IMR-90 (cell line): Measurements from ENCODE around the gene TMEM209. TPM values are rescaled to one million over a fixed set of nuclear protein-coding genes. Genes with fewer than 3 reads are reported as not detected.

Experiments
- ATAC-seq: fragments of 200-7000 bp; cut with Tn5 transposase; 2 replicates; pipeline ENCODE4 v1.9.1; 2020; ENCODE audit warnings: low read depth, mild to moderate bottlenecking, moderate library complexity
- BruUV-seq: library from RNA; stranded (reverse); fragments of 400-500 nt; replicated peaks from 2 replicates; lab custom pipeline; 2021; lab: Mats Ljungman, UMichigan
- CTCF ChIA-PET: fragments of 300-600 bp; formaldehyde crosslinking; extraction: SDS; loops from one replicate; lab custom pipeline; 2021; ENCODE audit warnings: antibody characterized with exemption; lab: Yijun Ruan, JAX
- POLR2A ChIA-PET: fragments of 300-600 bp; sonication (Branson Sonifier 250); formaldehyde crosslinking; loops from one replicate; lab custom pipeline; 2022; ENCODE audit warnings: antibody characterized with exemption; ENCODE audit not compliant: unreplicated experiment; lab: Charles Lee
- DNase-seq: peaks from one replicate; pipeline ENCODE4 v3.0.0; 2013
- H2AFZ ChIP-seq: replicated peaks from 2 replicates; pipeline ENCODE3; 2013; ENCODE audit warnings: low read length, mild to moderate bottlenecking; ENCODE audit not compliant: poor library complexity
- H2AK5ac ChIP-seq: 2 replicates; pipeline ENCODE4 v1.6.1; 2013; ENCODE audit warnings: low read depth, low read length, inconsistent platforms
- H2AK9ac ChIP-seq: replicated peaks from 2 replicates; pipeline ENCODE3; 2013; ENCODE audit warnings: mild to moderate bottlenecking, low read depth, low read length, moderate library complexity; ENCODE audit not compliant: poor library complexity
- H2BK120ac ChIP-seq: 2 replicates; pipeline ENCODE4 v1.6.1; 2013; ENCODE audit warnings: low read depth, low read length, inconsistent platforms
- H2BK15ac ChIP-seq: 3 replicates; pipeline ENCODE4 v1.6.1; 2013; ENCODE audit warnings: low read depth, low read length, inconsistent platforms
- H2BK20ac ChIP-seq: 2 replicates; pipeline ENCODE4 v1.6.1; 2013; ENCODE audit warnings: low read depth, mild to moderate bottlenecking, inconsistent platforms, low read length, moderate library complexity
- H2BK5ac ChIP-seq: 2 replicates; pipeline ENCODE4 v1.6.1; 2013; ENCODE audit warnings: mild to moderate bottlenecking, low read depth, low read length, inconsistent platforms; ENCODE audit not compliant: poor library complexity, severe bottlenecking
- H3K14ac ChIP-seq: replicated peaks from 2 replicates; pipeline ENCODE4 v1.6.1; 2013; ENCODE audit warnings: low read depth, low read length, inconsistent platforms
- H3K18ac ChIP-seq: 2 replicates; pipeline ENCODE4 v1.6.1; 2013; ENCODE audit warnings: low read depth, low read length, control low read depth
- H3K23ac ChIP-seq: 2 replicates; pipeline ENCODE4 v1.6.1; 2013; ENCODE audit warnings: low read depth, low read length, inconsistent platforms
- H3K27ac ChIP-seq: 2 replicates; pipeline ENCODE4 v1.5.1; 2013; ENCODE audit warnings: mild to moderate bottlenecking, control low read depth, low read length; ENCODE audit not compliant: insufficient read depth
- H3K27me3 ChIP-seq: 2 replicates; pipeline ENCODE4 v1.6.1; 2013; ENCODE audit warnings: low read length; ENCODE audit not compliant: control insufficient read depth, insufficient read depth
- H3K36me3 ChIP-seq: 2 replicates; pipeline ENCODE4 v1.6.1; 2013; ENCODE audit warnings: low read length, mixed read lengths; ENCODE audit not compliant: control insufficient read depth, insufficient read depth
- H3K4ac ChIP-seq: 2 replicates; pipeline ENCODE4 v1.6.1; 2013; ENCODE audit warnings: low read depth, low read length, inconsistent platforms
- H3K4me1 ChIP-seq: 2 replicates; pipeline ENCODE4 v1.6.1; 2013; ENCODE audit warnings: low read length, mixed read lengths; ENCODE audit not compliant: control insufficient read depth, insufficient read depth
- H3K4me2 ChIP-seq: 2 replicates; pipeline ENCODE4 v1.6.1; 2013; ENCODE audit warnings: low read depth, mild to moderate bottlenecking, control low read depth, low read length, moderate library complexity
- H3K4me3 ChIP-seq: 2 replicates; pipeline ENCODE4 v1.5.1; 2013; ENCODE audit warnings: low read depth, mild to moderate bottlenecking, control low read depth, low read length, moderate library complexity; ENCODE audit not compliant: insufficient read depth
- H3K56ac ChIP-seq: 2 replicates; pipeline ENCODE4 v1.6.1; 2013; ENCODE audit warnings: low read length, inconsistent platforms; ENCODE audit not compliant: insufficient read depth; ENCODE audit errors: extremely low read depth
- H3K79me1 ChIP-seq, 2 experiments: 2 replicates each; pipeline ENCODE4 v1.6.1; 2013; ENCODE audit warnings: low read length in 2 of 2, inconsistent platforms in 1 of 2, low read depth in 1 of 2
- H3K9ac ChIP-seq: 2 replicates; pipeline ENCODE4 v1.6.1; 2013; ENCODE audit warnings: low read depth, low read length, control low read depth
- H3K9me1 ChIP-seq: 2 replicates; pipeline ENCODE4 v1.6.1; 2013; ENCODE audit warnings: low read length, inconsistent platforms; ENCODE audit not compliant: insufficient read depth
- H3K9me3 ChIP-seq: 2 replicates; pipeline ENCODE4 v1.6.1; 2013; ENCODE audit warnings: low read length; ENCODE audit not compliant: control insufficient read depth, insufficient read depth
- H4K20me1 ChIP-seq: 2 replicates; pipeline ENCODE4 v1.6.1; 2013; ENCODE audit warnings: low read length, inconsistent platforms; ENCODE audit not compliant: insufficient read depth
- H4K5ac ChIP-seq: 2 replicates; pipeline ENCODE4 v1.6.1; 2013; ENCODE audit warnings: mild to moderate bottlenecking, low read depth, low read length, control low read depth
- H4K8ac ChIP-seq, 2 experiments: 2 replicates each; pipeline ENCODE4 v1.6.1; 2013; ENCODE audit warnings: low read depth in 2 of 2, low read length in 2 of 2, control low read depth in 1 of 2, inconsistent platforms in 1 of 2
- H4K91ac ChIP-seq: 2 replicates; pipeline ENCODE4 v1.6.1; 2013; ENCODE audit warnings: low read depth, low read length, inconsistent platforms; ENCODE audit not compliant: insufficient read depth
- BHLHE40 ChIP-seq: fragments of 150-350 bp; IDR thresholded peaks from 2 replicates; pipeline ENCODE4 v1.6.1; 2016; ENCODE audit warnings: mild to moderate bottlenecking, low read depth, low read length
- CEBPB ChIP-seq: IDR thresholded peaks from 2 replicates; pipeline ENCODE4 v1.6.1; 2012; ENCODE audit warnings: low read depth, low read length, improper control_type of control experiment
- CHD1 ChIP-seq: IDR thresholded peaks from 2 replicates; pipeline ENCODE4 v1.6.1; 2012; ENCODE audit warnings: low read depth, low read length, improper control_type of control experiment
- FOS ChIP-seq: fragments of 150-350 bp; IDR thresholded peaks from 2 replicates; pipeline ENCODE4 v1.6.1; 2016; ENCODE audit warnings: low read depth, low read length
- MAFK ChIP-seq: IDR thresholded peaks from 2 replicates; pipeline ENCODE4 v1.6.1; 2012; ENCODE audit warnings: low read depth, low read length, improper control_type of control experiment
- MAZ ChIP-seq: IDR thresholded peaks from 2 replicates; pipeline ENCODE4 v1.6.1; 2012; ENCODE audit warnings: low read depth, mild to moderate bottlenecking, low read length, improper control_type of control experiment, moderate library complexity, borderline replicate concordance
- MXI1 ChIP-seq: IDR thresholded peaks from 2 replicates; pipeline ENCODE4 v1.6.1; 2012; ENCODE audit warnings: low read depth, mild to moderate bottlenecking, low read length, moderate library complexity, borderline replicate concordance
- NFE2L2 ChIP-seq: fragments of 150-350 bp; IDR thresholded peaks from 2 replicates; pipeline ENCODE4 v1.6.1; 2016; ENCODE audit warnings: low read depth, mild to moderate bottlenecking, low read length
- POLR2A ChIP-seq: IDR thresholded peaks from 2 replicates; pipeline ENCODE4 v1.6.1; 2012; ENCODE audit warnings: mild to moderate bottlenecking, low read depth, low read length
- RAD21 ChIP-seq: IDR thresholded peaks from 2 replicates; pipeline ENCODE4 v1.6.1; 2012; ENCODE audit warnings: low read length, improper control_type of control experiment
- RCOR1 ChIP-seq: IDR thresholded peaks from 2 replicates; pipeline ENCODE4 v1.6.1; 2012; ENCODE audit warnings: mild to moderate bottlenecking, low read length, improper control_type of control experiment; ENCODE audit not compliant: insufficient replicate concordance
- RFX5 ChIP-seq: IDR thresholded peaks from 2 replicates; pipeline ENCODE4 v1.8.0; 2012; ENCODE audit warnings: low read depth, mild to moderate bottlenecking, low read length, moderate library complexity
- SMC3 ChIP-seq: fragments of 150-350 bp; IDR thresholded peaks from 2 replicates; pipeline ENCODE4 v1.6.1; 2016; ENCODE audit warnings: low read depth, mild to moderate bottlenecking, antibody characterized with exemption, low read length, moderate library complexity
- WGBS, 2 experiments: methylation state at CpG; one replicate each; pipeline versions ENCODE4 v1.1.5 to v1.1.7; 2013; ENCODE audit warnings: missing lambda C conversion rate in 2 of 2; ENCODE audit not compliant: insufficient read length in 1 of 2; ENCODE audit errors: extremely low coverage in 2 of 2; 5-methylcytosine and 5-hydroxymethylcytosine counted together
- dilution Hi-C: fragments of 300-500 bp; cut with HindIII; formaldehyde crosslinking; loops from one replicate; pipeline ENCODE4 v1.14.3; 2018; ENCODE audit warnings: low sequenced_read_pairs; ENCODE audit not compliant: unreplicated experiment
- in situ Hi-C: fragments of 300-500 bp; cut with MboI; formaldehyde crosslinking; loops from 3 replicates; pipeline ENCODE4 v1.14.3; 2019; ENCODE audit warnings: low sequenced_read_pairs, inconsistent platforms, mixed read lengths
- intact Hi-C: fragments of 100-400 bp; cut with micrococcal nuclease; formaldehyde crosslinking; loops from 2 replicates; pipeline ENCODE4 v1.10.0; 2022
- polyA plus RNA-seq, 3 experiments: library from polyadenylated mRNA; depleted of rRNA; stranded (reverse); fragments of >200 nt; gene quantifications; 2 replicates each; pipeline ENCODE4 v1.2.3, GENCODE V29; 2012; ENCODE audit warnings: low replicate concordance in 1 of 3
- total RNA-seq: library from RNA; depleted of rRNA; stranded (reverse); fragments of >200 nt; gene quantifications from 2 replicates; pipeline ENCODE4 v1.2.3, GENCODE V29; 2012
- TF ChIP-seq, protein P1 (sequence below): fragments of 150-350 bp; IDR thresholded peaks from 2 replicates; pipeline ENCODE4 v1.6.1; 2017; ENCODE audit warnings: mild to moderate bottlenecking, antibody characterized with exemption, low read length, low read depth
- TF ChIP-seq, protein P2 (sequence below): fragments of 150-350 bp; IDR thresholded peaks from 2 replicates; pipeline ENCODE4 v1.6.1; 2016; ENCODE audit warnings: low read depth, mild to moderate bottlenecking, low read length, moderate library complexity, borderline replicate concordance

The TMEM209 gene
- total and polyA plus RNA-seq, 2 of the 4 experiments (the other 2 are of a cell fraction): 8.0 to 11.3 TPM

GRCh38 chr7:130218806-130219620 is 13.8 kb upstream of the TMEM209 start (continued):
- TF ChIP-seq MAFK: no peak

DNA sequence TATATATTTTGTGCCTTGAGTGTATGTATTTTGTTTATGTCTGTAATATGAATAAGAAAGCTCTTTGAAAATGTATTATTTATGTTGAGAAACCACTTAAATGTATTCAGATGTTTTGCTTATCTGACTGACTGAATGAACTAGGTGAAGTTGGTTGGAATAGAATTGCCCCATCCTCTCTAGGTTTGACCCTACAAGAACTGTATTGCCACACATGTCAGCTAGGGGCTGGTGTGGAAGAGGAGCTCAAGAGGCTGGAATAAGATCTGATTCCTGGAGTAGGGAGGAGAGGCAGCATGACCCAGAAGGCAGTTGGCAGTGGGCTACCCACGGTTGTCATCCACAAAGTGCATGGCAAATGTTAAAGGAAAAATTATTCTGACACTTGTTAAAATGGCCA is 11.5 kb upstream of the TMEM209 start:
- Histone ChIP-seq H3K9me1 (no peaks in the 10 kb centered on the region), H4K20me1 (no peaks in the 10 kb centered on the region), H3K4ac (no peak overlapping the region), H4K8ac (no peak overlapping the region), H3K4me1 (no peaks in the 10 kb centered on the region), H3K56ac (no peak overlapping the region), H3K27me3 (peaks cover 7% of the 10 kb centered on the region; the same call in 1 of the 2 replicates), H2AK5ac (no peak overlapping the region), H2AK9ac (no peak overlapping the region), H3K36me3 (no peaks in the 10 kb centered on the region), H3K4me3 (no peak overlapping the region), H3K9me3 (no peaks in the 10 kb centered on the region), H2BK20ac (no peak overlapping the region), H2BK5ac (no peak overlapping the region), H4K91ac (no peak overlapping the region), H2BK120ac (no peak overlapping the region), H3K79me1 (no peaks in the 10 kb centered on the region), H3K14ac (no peak overlapping the region), H3K18ac (no peak overlapping the region), H2AFZ (no peak overlapping the region), H3K27ac (no peak overlapping the region), H3K23ac (no peak overlapping the region), H3K4me2 (no peak overlapping the region), H4K5ac (no peak overlapping the region), H3K9ac (no peak overlapping the region), H2BK15ac (no peak overlapping the region)
- no TSS peak for BruUV-seq
- DNase-seq (no peak), ATAC-seq (no peak)
- no CpG with 5 or more reads among the region's 1 CpG for WGBS, 2 experiments
- in situ Hi-C loops (no loop called here), dilution Hi-C loops (no loop called here), intact Hi-C loops (no loop called here)
- ChIA-PET POLR2A (no interaction called here), CTCF (interaction anchor here (0.7 kb wide), 1 partner anchor 24 kb away, joined by 13 read pairs; no protein-coding TSS in a partner anchor)
- TF ChIP-seq, protein P1, sequence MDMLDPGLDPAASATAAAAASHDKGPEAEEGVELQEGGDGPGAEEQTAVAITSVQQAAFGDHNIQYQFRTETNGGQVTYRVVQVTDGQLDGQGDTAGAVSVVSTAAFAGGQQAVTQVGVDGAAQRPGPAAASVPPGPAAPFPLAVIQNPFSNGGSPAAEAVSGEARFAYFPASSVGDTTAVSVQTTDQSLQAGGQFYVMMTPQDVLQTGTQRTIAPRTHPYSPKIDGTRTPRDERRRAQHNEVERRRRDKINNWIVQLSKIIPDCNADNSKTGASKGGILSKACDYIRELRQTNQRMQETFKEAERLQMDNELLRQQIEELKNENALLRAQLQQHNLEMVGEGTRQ: no peak
- TF ChIP-seq MAFK (no peak), MAZ (no peak), BHLHE40 (no peak), RCOR1 (no peak), NFE2L2 (no peak), CEBPB (no peak), RFX5 (no peak), POLR2A (no peak), SMC3 (no peak), FOS (no peak), RAD21 (no peak), MXI1 (no peak), CHD1 (no peak)
- TF ChIP-seq, protein P2, sequence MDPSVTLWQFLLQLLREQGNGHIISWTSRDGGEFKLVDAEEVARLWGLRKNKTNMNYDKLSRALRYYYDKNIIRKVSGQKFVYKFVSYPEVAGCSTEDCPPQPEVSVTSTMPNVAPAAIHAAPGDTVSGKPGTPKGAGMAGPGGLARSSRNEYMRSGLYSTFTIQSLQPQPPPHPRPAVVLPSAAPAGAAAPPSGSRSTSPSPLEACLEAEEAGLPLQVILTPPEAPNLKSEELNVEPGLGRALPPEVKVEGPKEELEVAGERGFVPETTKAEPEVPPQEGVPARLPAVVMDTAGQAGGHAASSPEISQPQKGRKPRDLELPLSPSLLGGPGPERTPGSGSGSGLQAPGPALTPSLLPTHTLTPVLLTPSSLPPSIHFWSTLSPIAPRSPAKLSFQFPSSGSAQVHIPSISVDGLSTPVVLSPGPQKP: no peak
